ENCODE data around the gene IRF7. TPM values are rescaled to one million over a fixed set of nuclear protein-coding genes. Genes with fewer than 3 reads are reported as not detected.

Gene IRF7
- total and polyA plus RNA-seq, 4 donors: 15.7 to 62.4 (median 37.0) TPM

DNA sequence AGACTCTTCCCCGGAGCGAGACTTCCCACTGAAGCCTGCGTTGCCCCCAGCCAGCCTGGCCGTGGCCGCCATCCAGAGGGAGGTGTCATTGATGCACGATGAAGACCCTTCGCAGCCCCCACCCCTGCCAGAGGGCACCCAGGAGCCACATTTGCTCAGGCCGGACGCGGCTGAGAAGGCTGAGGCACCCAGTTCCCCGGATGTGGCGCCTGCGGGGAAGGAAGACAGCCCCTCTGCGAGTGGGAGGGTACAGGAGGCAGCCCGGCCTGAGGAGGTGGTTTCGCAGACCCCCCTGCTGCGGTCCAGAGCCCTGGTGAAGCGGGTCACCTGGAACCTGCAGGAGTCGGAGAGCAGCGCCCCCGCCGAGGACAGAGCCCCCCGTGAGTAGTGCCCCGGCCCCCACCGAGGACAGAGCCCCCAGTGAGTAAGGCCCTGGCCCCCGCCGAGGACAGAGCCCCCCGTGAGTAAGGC, 6.4 kb downstream of the IRF7 start:
- Histone ChIP-seq H3K4me3 (ENCODE audit: low read depth in 1 of 3, low read length in 3 of 3) (no peak overlapping the region), H3K27ac (ENCODE audit: low read depth in 1 of 2, low read length in 2 of 2) (no peak overlapping the region), H3K9ac (ENCODE audit: low read depth in 1 of 2, low read length in 2 of 2) (no peak overlapping the region), H3K27me3 (ENCODE audit: control insufficient read depth in 4 of 4, insufficient read depth in 4 of 4, low read length in 3 of 4) (no peaks in the 10 kb centered on the region), H3K36me3 (ENCODE audit: control insufficient read depth in 4 of 4, insufficient read depth in 3 of 4, low read depth in 1 of 4, low read length in 3 of 4) (peaks cover 20 to 55% (median 38%) of the 10 kb centered on the region in 4 donors), H3K4me1 (ENCODE audit: control insufficient read depth in 4 of 4, insufficient read depth in 4 of 4, low read length in 3 of 4) (peaks cover 22 to 83% (median 52%) of the 10 kb centered on the region in 4 donors), H3K9me3 (ENCODE audit: control insufficient read depth in 4 of 4, low read length in 3 of 4) (no peaks in the 10 kb centered on the region)
- WGBS: 93% methylated on average over 28 of the region's 28 CpGs
- TF ChIP-seq EGR1 (IDR thresholded peaks at IDR 0.05; ENCODE audit: low read depth in 2 of 2) (no peak), HNF4G (IDR thresholded peaks at IDR 0.05) (no peak), TAF1 (conservative IDR thresholded peaks at IDR 0.05) (no peak), FOXA1 (IDR thresholded peaks at IDR 0.05) (no peak), SP1 (IDR thresholded peaks at IDR 0.05) (no peak), FOXA2 (IDR thresholded peaks at IDR 0.05) (no peak), RAD21 (IDR thresholded peaks at IDR 0.05) (no peak), GABPA (IDR thresholded peaks at IDR 0.05 in 1 of 2, conservative IDR thresholded peaks at IDR 0.05 in 1 of 2) (no peak), NR2F2 (IDR thresholded peaks at IDR 0.05) (no peak), JUND (IDR thresholded peaks at IDR 0.05) (no peak), YY1 (IDR thresholded peaks at IDR 0.05) (no peak)
- TF ChIP-seq, protein P1, sequence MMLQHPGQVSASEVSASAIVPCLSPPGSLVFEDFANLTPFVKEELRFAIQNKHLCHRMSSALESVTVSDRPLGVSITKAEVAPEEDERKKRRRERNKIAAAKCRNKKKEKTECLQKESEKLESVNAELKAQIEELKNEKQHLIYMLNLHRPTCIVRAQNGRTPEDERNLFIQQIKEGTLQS (IDR thresholded peaks at IDR 0.05): no peak
- TF ChIP-seq, protein P2, sequence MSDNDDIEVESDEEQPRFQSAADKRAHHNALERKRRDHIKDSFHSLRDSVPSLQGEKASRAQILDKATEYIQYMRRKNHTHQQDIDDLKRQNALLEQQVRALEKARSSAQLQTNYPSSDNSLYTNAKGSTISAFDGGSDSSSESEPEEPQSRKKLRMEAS (IDR thresholded peaks at IDR 0.05): no peak
- no peak for DNase-seq (ENCODE audit: low spot score)

DNA sequence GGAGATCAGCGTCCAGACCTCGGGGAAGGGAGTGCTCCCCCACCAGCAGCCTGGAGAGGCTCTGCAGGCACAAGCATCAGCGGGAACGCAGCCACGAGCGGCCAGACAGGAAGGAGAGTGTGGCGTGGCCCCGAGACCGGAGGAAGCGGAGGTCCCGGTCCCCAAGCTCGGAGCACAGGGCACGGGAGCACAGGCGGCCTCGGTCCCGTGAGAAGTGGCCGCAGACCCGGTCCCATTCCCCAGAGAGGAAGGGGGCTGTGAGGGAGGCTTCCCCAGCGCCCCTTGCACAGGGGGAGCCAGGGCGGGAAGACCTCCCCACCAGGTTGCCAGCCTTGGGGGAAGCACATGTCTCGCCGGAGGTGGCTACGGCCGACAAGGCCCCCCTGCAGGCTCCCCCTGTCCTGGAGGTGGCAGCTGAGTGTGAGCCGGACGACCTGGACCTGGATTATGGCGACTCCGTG, 6.9 kb downstream of the IRF7 start:
- H3K4me1 ChIP-seq (ENCODE audit: control insufficient read depth in 4 of 4, insufficient read depth in 4 of 4, low read length in 3 of 4): peaks cover 22 to 81% (median 47%) of the 10 kb centered on the region in 4 donors
- no peak overlapping the region for H3K27ac ChIP-seq (ENCODE audit: low read depth in 1 of 2, low read length in 2 of 2)
- H3K27me3 ChIP-seq (ENCODE audit: control insufficient read depth in 4 of 4, insufficient read depth in 4 of 4, low read length in 3 of 4): no peaks in the 10 kb centered on the region
- no peak overlapping the region for H3K9ac ChIP-seq (ENCODE audit: low read depth in 1 of 2, low read length in 2 of 2)
- H3K9me3 ChIP-seq (ENCODE audit: control insufficient read depth in 4 of 4, low read length in 3 of 4): no peaks in the 10 kb centered on the region
- H3K4me3 ChIP-seq (ENCODE audit: low read depth in 1 of 3, low read length in 3 of 3): no peak overlapping the region
- no peak for DNase-seq (ENCODE audit: low spot score)
- peaks cover 23 to 60% (median 39%) of the 10 kb centered on the region in 4 donors for H3K36me3 ChIP-seq (ENCODE audit: control insufficient read depth in 4 of 4, insufficient read depth in 3 of 4, low read depth in 1 of 4, low read length in 3 of 4)
- 81% methylated on average over 28 of the region's 28 CpGs for WGBS
- TF ChIP-seq NR2F2 (IDR thresholded peaks at IDR 0.05) (peak; percentile 18), FOXA1 (IDR thresholded peaks at IDR 0.05) (no peak), FOXA2 (IDR thresholded peaks at IDR 0.05) (no peak)

DNA sequence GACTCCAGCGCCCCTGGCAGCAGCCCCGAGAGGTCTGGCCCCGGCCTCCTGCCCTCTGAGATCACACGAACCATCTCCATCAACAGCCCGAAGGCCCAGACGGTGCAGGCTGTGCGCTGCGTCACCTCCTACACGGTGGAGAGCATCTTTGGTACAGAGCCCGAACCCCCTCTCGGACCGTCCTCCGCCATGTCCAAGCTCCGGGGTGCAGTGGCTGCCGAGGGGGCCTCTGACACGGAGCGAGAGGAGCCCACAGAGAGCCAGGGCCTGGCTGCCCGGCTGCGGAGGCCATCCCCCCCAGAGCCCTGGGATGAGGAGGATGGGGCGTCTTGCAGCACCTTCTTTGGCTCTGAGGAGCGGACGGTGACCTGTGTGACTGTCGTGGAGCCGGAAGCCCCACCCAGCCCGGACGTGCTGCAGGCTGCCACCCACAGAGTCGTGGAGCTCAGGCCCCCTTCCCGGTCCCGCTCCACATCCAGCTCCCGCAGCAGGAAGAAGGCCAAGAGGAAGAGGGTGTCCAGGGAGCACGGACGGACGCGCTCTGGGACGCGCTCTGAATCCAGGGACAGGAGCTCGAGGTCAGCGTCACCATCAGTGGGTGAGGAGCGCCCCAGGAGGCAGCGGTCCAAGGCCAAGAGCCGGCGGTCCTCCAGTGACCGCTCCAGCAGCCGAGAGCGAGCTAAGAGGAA, 7.6 kb downstream of the IRF7 start:
- H3K4me3 ChIP-seq (ENCODE audit: low read depth in 1 of 3, low read length in 3 of 3): no peak overlapping the region
- no peak overlapping the region for H3K27ac ChIP-seq (ENCODE audit: low read depth in 1 of 2, low read length in 2 of 2)
- H3K27me3 ChIP-seq (ENCODE audit: control insufficient read depth in 4 of 4, insufficient read depth in 4 of 4, low read length in 3 of 4): no peaks in the 10 kb centered on the region
- peaks cover 29 to 61% (median 37%) of the 10 kb centered on the region in 4 donors for H3K36me3 ChIP-seq (ENCODE audit: control insufficient read depth in 4 of 4, insufficient read depth in 3 of 4, low read depth in 1 of 4, low read length in 3 of 4)
- TF ChIP-seq FOXA2 (IDR thresholded peaks at IDR 0.05) (no peak), FOXA1 (IDR thresholded peaks at IDR 0.05) (no peak), TAF1 (conservative IDR thresholded peaks at IDR 0.05) (no peak)
- TF ChIP-seq, protein P2 (IDR thresholded peaks at IDR 0.05): no peak
- TF ChIP-seq, protein P3, sequence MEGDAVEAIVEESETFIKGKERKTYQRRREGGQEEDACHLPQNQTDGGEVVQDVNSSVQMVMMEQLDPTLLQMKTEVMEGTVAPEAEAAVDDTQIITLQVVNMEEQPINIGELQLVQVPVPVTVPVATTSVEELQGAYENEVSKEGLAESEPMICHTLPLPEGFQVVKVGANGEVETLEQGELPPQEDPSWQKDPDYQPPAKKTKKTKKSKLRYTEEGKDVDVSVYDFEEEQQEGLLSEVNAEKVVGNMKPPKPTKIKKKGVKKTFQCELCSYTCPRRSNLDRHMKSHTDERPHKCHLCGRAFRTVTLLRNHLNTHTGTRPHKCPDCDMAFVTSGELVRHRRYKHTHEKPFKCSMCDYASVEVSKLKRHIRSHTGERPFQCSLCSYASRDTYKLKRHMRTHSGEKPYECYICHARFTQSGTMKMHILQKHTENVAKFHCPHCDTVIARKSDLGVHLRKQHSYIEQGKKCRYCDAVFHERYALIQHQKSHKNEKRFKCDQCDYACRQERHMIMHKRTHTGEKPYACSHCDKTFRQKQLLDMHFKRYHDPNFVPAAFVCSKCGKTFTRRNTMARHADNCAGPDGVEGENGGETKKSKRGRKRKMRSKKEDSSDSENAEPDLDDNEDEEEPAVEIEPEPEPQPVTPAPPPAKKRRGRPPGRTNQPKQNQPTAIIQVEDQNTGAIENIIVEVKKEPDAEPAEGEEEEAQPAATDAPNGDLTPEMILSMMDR (IDR thresholded peaks at IDR 0.05; ENCODE audit: low read depth, low read length, missing input control): no peak
- WGBS: 84% methylated on average over 45 of the region's 45 CpGs
- no peak overlapping the region for H3K9ac ChIP-seq (ENCODE audit: low read depth in 1 of 2, low read length in 2 of 2)
- no peak for DNase-seq (ENCODE audit: low spot score)
- H3K4me1 ChIP-seq (ENCODE audit: control insufficient read depth in 4 of 4, insufficient read depth in 4 of 4, low read length in 3 of 4): peaks cover 20 to 79% (median 43%) of the 10 kb centered on the region in 4 donors
- H3K9me3 ChIP-seq (ENCODE audit: control insufficient read depth in 4 of 4, low read length in 3 of 4): no peaks in the 10 kb centered on the region

Data from liver (tissue), 9 donors.